B cell (primary cell): ENCODE measurements around the gene DNAH8. TPM values are rescaled to one million over a fixed set of nuclear protein-coding genes. Genes with fewer than 3 reads are reported as not detected.

Experiments
- ATAC-seq: fragments of 200-7000 bp; cut with Tn5 transposase; one replicate; pipeline ENCODE4 v1.10.0; 2021; ENCODE audit warnings: low read depth, mild to moderate bottlenecking, moderate number of reproducible peaks, moderate library complexity
- CTCF ChIA-PET: fragments of 350-600 bp; sonication (Branson Sonifier 250); formaldehyde crosslinking; loops from one replicate; lab custom pipeline; 2021; ENCODE audit warnings: antibody characterized with exemption, inconsistent platforms; lab: Charles Lee
- POLR2A ChIA-PET: fragments of 350-600 bp; sonication (Branson Sonifier 250); formaldehyde crosslinking; loops from one replicate; lab custom pipeline; 2021; ENCODE audit warnings: antibody characterized with exemption; lab: Charles Lee
- DNase-seq: peaks from one replicate; pipeline ENCODE4 v3.0.0; 2013
- H2AFZ ChIP-seq: 2 replicates; pipeline ENCODE4 v1.6.1; 2012; ENCODE audit warnings: mild to moderate bottlenecking, low read depth, low read length; ENCODE audit not compliant: insufficient read depth, poor library complexity, severe bottlenecking
- H3K27ac ChIP-seq, 2 donors: 1 replicate in 1 of 2; 2 replicates in 1 of 2; pipeline ENCODE4 v1.5.1; 2012 to 2013; ENCODE audit warnings: low read length in 2 of 2, mild to moderate bottlenecking in 2 of 2, moderate library complexity in 1 of 2
- H3K27me3 ChIP-seq, 4 experiments: fragments of 200-600 bp in 1 of 4; sonication (generic) in 1 of 4; replicated peaks in 1 of 4; 1 replicate in 2 of 4; 2 replicates in 2 of 4; pipeline versions ENCODE4 v1.6.1 to v1.7.0; 2013 to 2016; ENCODE audit warnings: low read length in 3 of 4, mild to moderate bottlenecking in 2 of 4, mixed read lengths in 1 of 4, moderate library complexity in 1 of 4; ENCODE audit not compliant: insufficient read depth in 4 of 4, control insufficient read depth in 3 of 4; ENCODE audit errors: control extremely low read depth in 1 of 4
- H3K36me3 ChIP-seq, 2 experiments: replicated peaks in 1 of 2; 1 replicate in 1 of 2; 2 replicates in 1 of 2; pipeline versions ENCODE4 v1.6.1 to v1.7.1; 2013; ENCODE audit warnings: low read length in 1 of 2; ENCODE audit not compliant: insufficient read depth in 2 of 2, control insufficient read depth in 1 of 2; ENCODE audit errors: control extremely low read depth in 1 of 2, extremely low read depth in 1 of 2
- H3K4me1 ChIP-seq, 2 donors: fragments of 200-600 bp in 1 of 2; sonication (generic) in 1 of 2; 1 replicate in 1 of 2; 2 replicates in 1 of 2; pipeline versions ENCODE4 v1.5.1 to v1.6.1; 2013 to 2017; ENCODE audit warnings: low read length in 2 of 2; ENCODE audit not compliant: control insufficient read depth in 2 of 2, insufficient read depth in 2 of 2
- H3K4me2 ChIP-seq: replicated peaks from 2 replicates; pipeline ENCODE3; 2012; ENCODE audit warnings: mild to moderate bottlenecking, low read depth, low read length; ENCODE audit not compliant: poor library complexity, severe bottlenecking
- H3K4me3 ChIP-seq, 5 experiments: fragments of 200-600 bp in 1 of 5; sonication (generic) in 1 of 5; 1 replicate in 3 of 5; 2 replicates in 2 of 5; pipeline versions ENCODE4 v1.5.1 to v1.7.0; 2011 to 2016; ENCODE audit warnings: low read length in 4 of 5, mild to moderate bottlenecking in 4 of 5, low read depth in 2 of 5, control low read depth in 1 of 5, moderate library complexity in 1 of 5; ENCODE audit not compliant: insufficient read depth in 1 of 5; ENCODE audit errors: control extremely low read depth in 1 of 5, extremely low read depth in 1 of 5
- H3K79me2 ChIP-seq: fragments of 200-600 bp; sonication (generic); one replicate; pipeline ENCODE4 v1.6.0; 2016; ENCODE audit warnings: low read length; ENCODE audit not compliant: control insufficient read depth, insufficient read depth
- H3K9ac ChIP-seq: fragments of 200-600 bp; sonication (generic); 2 replicates; pipeline ENCODE4 v1.6.1; 2017; ENCODE audit warnings: mild to moderate bottlenecking, low read length, moderate library complexity
- H3K9me3 ChIP-seq, 3 donors: one replicate each; pipeline versions ENCODE4 v1.6.1 to v1.7.1; 2013; ENCODE audit warnings: low read length in 2 of 3; ENCODE audit not compliant: control insufficient read depth in 2 of 3, insufficient read depth in 1 of 3; ENCODE audit errors: control extremely low read depth in 1 of 3
- H4K20me1 ChIP-seq: 2 replicates; pipeline ENCODE4 v1.6.0; 2012; ENCODE audit warnings: mild to moderate bottlenecking, low read length; ENCODE audit not compliant: insufficient read depth, control insufficient read depth, poor library complexity, severe bottlenecking
- H3K27ac Mint-ChIP-seq: one replicate; pipeline ENCODE4 v1.8.0; 2021; ENCODE audit warnings: mixed read lengths
- H3K27me3 Mint-ChIP-seq: one replicate; pipeline ENCODE4 v1.8.0; 2021; ENCODE audit warnings: mixed read lengths
- H3K4me1 Mint-ChIP-seq: one replicate; pipeline ENCODE4 v1.8.0; 2021; ENCODE audit warnings: mixed read lengths
- H3K4me3 Mint-ChIP-seq: one replicate; pipeline ENCODE4 v1.8.0; 2021; ENCODE audit warnings: mixed read lengths
- H3K9me3 Mint-ChIP-seq: one replicate; pipeline ENCODE4 v1.8.0; 2022; ENCODE audit warnings: mixed read lengths; ENCODE audit not compliant: insufficient read depth
- EZH2 ChIP-seq: IDR thresholded peaks from 2 replicates; pipeline ENCODE4 v1.6.1; 2012; ENCODE audit warnings: borderline replicate concordance, low read depth, mild to moderate bottlenecking, moderate library complexity, low read length; ENCODE audit not compliant: insufficient read depth, poor library complexity, severe bottlenecking
- WGBS: methylation state at CpG from one replicate; pipeline ENCODE4 v1.1.5; 2013; ENCODE audit warnings: missing lambda C conversion rate; ENCODE audit not compliant: insufficient coverage; 5-methylcytosine and 5-hydroxymethylcytosine counted together
- intact Hi-C: fragments of 100-400 bp; cut with micrococcal nuclease; formaldehyde crosslinking; loops from one replicate; pipeline ENCODE4 v1.10.0; 2022
- polyA plus RNA-seq: library from polyadenylated mRNA; depleted of rRNA; stranded (reverse); fragments of >200 nt; gene quantifications from 2 replicates; pipeline ENCODE4 v1.2.3, GENCODE V29; 2012
- total RNA-seq, 2 donors: library from RNA; stranded (reverse); fragments of 120-200 nt in 1 of 2; gene quantifications; 1 replicate in 1 of 2; 2 replicates in 1 of 2; pipeline versions ENCODE4 v1.2.3 to v1.2.4, GENCODE V29; 2013 to 2022
- TF ChIP-seq, protein P1 (sequence below): fragments of 200-600 bp; IDR thresholded peaks from one replicate; pipeline ENCODE4 v1.8.0; 2022; ENCODE audit warnings: antibody characterized with exemption, mild to moderate bottlenecking

The DNAH8 gene
- total and polyA plus RNA-seq, 2 donors (not counting 1 experiment from before 2014, with no cell fraction given): 0.69 to 1.1 TPM

GRCh38 chr6:38760097-38760496 lies 45.0 kb downstream of the DNAH8 start:
- WGBS: no CpG with 5 or more reads among the region's 1 CpG
- CTCF ChIA-PET: interaction anchor here (0.5 kb wide), 1 partner anchor 16 kb away, joined by 3 read pairs; no protein-coding TSS in a partner anchor
- H3K27me3 ChIP-seq: peaks cover 0 to 3% (median 0%) of the 10 kb centered on the region in 4 experiments

GRCh38 chr6:38762848-38763247 lies 47.7 kb downstream of the DNAH8 start:
- Histone ChIP-seq H2AFZ (no peak overlapping the region), H3K9ac (no peak overlapping the region), H3K27me3 (peaks cover 0 to 3% (median 0%) of the 10 kb centered on the region in 4 experiments), H3K79me2 (no peaks in the 10 kb centered on the region), H3K36me3 (no peaks in the 10 kb centered on the region), H3K4me3 (no peak overlapping the region), H3K27ac (no peak overlapping the region), H3K9me3 (peaks cover 0 to 2% (median 0%) of the 10 kb centered on the region in 3 donors), H3K4me1 (no peaks in the 10 kb centered on the region), H3K4me2 (no peak overlapping the region), H4K20me1 (no peaks in the 10 kb centered on the region)
- intact Hi-C loops: no loop called here
- Mint-ChIP-seq H3K4me1 (no peaks in the 10 kb centered on the region), H3K4me3 (no peak overlapping the region), H3K27me3 (peaks cover 3% of the 10 kb centered on the region), H3K9me3 (peaks cover 1% of the 10 kb centered on the region), H3K27ac (no peak overlapping the region)
- CTCF ChIA-PET: no interaction called here
- DNase-seq: no peak
- ATAC-seq: no peak
- TF ChIP-seq EZH2: no peak
- TF ChIP-seq, protein P1, sequence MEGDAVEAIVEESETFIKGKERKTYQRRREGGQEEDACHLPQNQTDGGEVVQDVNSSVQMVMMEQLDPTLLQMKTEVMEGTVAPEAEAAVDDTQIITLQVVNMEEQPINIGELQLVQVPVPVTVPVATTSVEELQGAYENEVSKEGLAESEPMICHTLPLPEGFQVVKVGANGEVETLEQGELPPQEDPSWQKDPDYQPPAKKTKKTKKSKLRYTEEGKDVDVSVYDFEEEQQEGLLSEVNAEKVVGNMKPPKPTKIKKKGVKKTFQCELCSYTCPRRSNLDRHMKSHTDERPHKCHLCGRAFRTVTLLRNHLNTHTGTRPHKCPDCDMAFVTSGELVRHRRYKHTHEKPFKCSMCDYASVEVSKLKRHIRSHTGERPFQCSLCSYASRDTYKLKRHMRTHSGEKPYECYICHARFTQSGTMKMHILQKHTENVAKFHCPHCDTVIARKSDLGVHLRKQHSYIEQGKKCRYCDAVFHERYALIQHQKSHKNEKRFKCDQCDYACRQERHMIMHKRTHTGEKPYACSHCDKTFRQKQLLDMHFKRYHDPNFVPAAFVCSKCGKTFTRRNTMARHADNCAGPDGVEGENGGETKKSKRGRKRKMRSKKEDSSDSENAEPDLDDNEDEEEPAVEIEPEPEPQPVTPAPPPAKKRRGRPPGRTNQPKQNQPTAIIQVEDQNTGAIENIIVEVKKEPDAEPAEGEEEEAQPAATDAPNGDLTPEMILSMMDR: no peak
- POLR2A ChIA-PET: no interaction called here

More at GRCh38 chr6:38760097-38760496, 45.0 kb downstream of the DNAH8 start:
- ATAC-seq: no peak
- Histone ChIP-seq H3K36me3 (no peaks in the 10 kb centered on the region), H3K4me1 (no peaks in the 10 kb centered on the region), H3K4me2 (no peak overlapping the region), H2AFZ (no peak overlapping the region), H3K9ac (no peak overlapping the region), H3K9me3 (peaks cover 0 to 2% (median 0%) of the 10 kb centered on the region in 3 donors), H4K20me1 (no peaks in the 10 kb centered on the region), H3K79me2 (no peaks in the 10 kb centered on the region), H3K27ac (no peak overlapping the region), H3K4me3 (no peak overlapping the region)
- Mint-ChIP-seq H3K27me3 (no peaks in the 10 kb centered on the region), H3K4me3 (no peak overlapping the region), H3K4me1 (no peaks in the 10 kb centered on the region), H3K27ac (no peak overlapping the region), H3K9me3 (no peaks in the 10 kb centered on the region)
- TF ChIP-seq, protein P1: no peak
- TF ChIP-seq EZH2: no peak
- DNase-seq: no peak
- intact Hi-C loops: no loop called here
- POLR2A ChIA-PET: no interaction called here
